SW 1271 (cell line): Measurements from ENCODE around the gene AGBL3.
"Not testable (repeated sequence)": the region's sequence is repeated elsewhere in the genome, so short reads cannot be mapped to it uniquely, and the experiment has no call there.

Source experiments
- DNase-seq, 2 experiments: peaks; one replicate each; lab custom pipeline; 2025; lab: John Stamatoyannopoulos, UW

The AGBL3 gene

GRCh38 chr7:135076882-135077281, 90.6 kb downstream of the AGBL3 start:
- no peak for DNase-seq

- no peak for DNase-seq
Measured at GRCh38 chr7:135077642-135078041, 91.3 kb downstream of the AGBL3 start.

GRCh38 chr7:135078051-135078450, 91.7 kb downstream of the AGBL3 start:
- no peak for DNase-seq

GRCh38 chr7:135079068-135079467, 92.8 kb downstream of the AGBL3 start:
- DNase-seq, result no peak

GRCh38 chr7:135083005-135083404, 96.7 kb downstream of the AGBL3 start:
- no peak for DNase-seq

GRCh38 chr7:135088566-135088965, 102.3 kb downstream of the AGBL3 start:
- no peak for DNase-seq

- DNase-seq, result no peak
Measured at GRCh38 chr7:135091717-135092116, 105.4 kb downstream of the AGBL3 start.

GRCh38 chr7:135094472-135095237, 108.3 kb downstream of the AGBL3 start:
- no peak for DNase-seq

- DNase-seq, result no peak
Measured at GRCh38 chr7:135095450-135095849, 109.1 kb downstream of the AGBL3 start.

- peak; percentile 5 to 12 for DNase-seq
Measured at GRCh38 chr7:135098391-135098790, 112.1 kb downstream of the AGBL3 start.

GRCh38 chr7:135100856-135101255, 114.5 kb downstream of the AGBL3 start:
- DNase-seq, result no peak

GRCh38 chr7:135102372-135102771, 116.1 kb downstream of the AGBL3 start:
- DNase-seq, result no peak

GRCh38 chr7:135109562-135109961, 123.3 kb downstream of the AGBL3 start:
- no peak for DNase-seq

- no peak for DNase-seq
Measured at GRCh38 chr7:135109976-135110375, 123.7 kb downstream of the AGBL3 start.

- DNase-seq, result no peak
Measured at GRCh38 chr7:135111379-135111778, 125.1 kb downstream of the AGBL3 start.

- DNase-seq, result no peak
Measured at GRCh38 chr7:135114622-135115021, 128.3 kb downstream of the AGBL3 start.

- DNase-seq, result no peak
Measured at GRCh38 chr7:135117096-135117495, 130.8 kb downstream of the AGBL3 start.

- no peak for DNase-seq
Measured at GRCh38 chr7:135121868-135122267, 135.6 kb downstream of the AGBL3 start.

- DNase-seq, result not testable (repeated sequence)
Measured at GRCh38 chr7:135124631-135125030, 138.3 kb downstream of the AGBL3 start.

GRCh38 chr7:135128931-135129330, 142.6 kb downstream of the AGBL3 start:
- no peak for DNase-seq

GRCh38 chr7:135129579-135129978, 143.3 kb downstream of the AGBL3 start:
- no peak for DNase-seq

- DNase-seq, result no peak
Measured at GRCh38 chr7:135143885-135144668, 157.8 kb downstream of the AGBL3 start.

- DNase-seq, result peak in 1 of 2 experiments; percentile 26
Measured at GRCh38 chr7:135147341-135147898, 161.1 kb downstream of the AGBL3 start.
